GM23248 (cell line): ENCODE data around the gene DDR1.

Experiments
- EZH2 ChIP-seq: fragments of 200-600 bp; sonication (generic); IDR thresholded peaks from 2 replicates; pipeline ENCODE4 v1.6.1; 2018; ENCODE audit warnings: antibody characterized with exemption, mild to moderate bottlenecking; ENCODE audit not compliant: insufficient read depth, poor library complexity, severe bottlenecking
- EZH2phosphoT487 ChIP-seq: fragments of 200-600 bp; sonication (generic); IDR thresholded peaks from 2 replicates; pipeline ENCODE4 v1.6.1; 2018; ENCODE audit warnings: antibody characterized with exemption, moderate library complexity, mild to moderate bottlenecking, low read depth; ENCODE audit not compliant: insufficient read depth

DNA sequence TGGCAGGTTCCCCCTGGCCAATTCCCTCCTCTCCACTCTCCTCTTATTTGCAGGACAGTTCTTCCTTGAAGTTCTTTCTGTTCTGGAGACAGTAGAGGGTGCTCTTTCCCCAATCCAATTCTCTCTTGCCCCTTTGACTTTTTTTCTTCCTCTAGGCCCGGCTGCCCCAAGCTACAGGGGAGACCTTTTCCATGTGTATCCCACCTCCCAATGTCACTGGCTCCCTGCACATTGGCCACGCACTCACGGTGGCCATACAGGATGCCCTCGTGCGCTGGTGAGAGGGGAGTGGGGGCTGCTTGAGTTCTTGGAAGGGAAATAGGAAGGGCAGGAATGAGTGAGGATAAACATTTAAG, 31.2 kb downstream of the DDR1 start:
- TF ChIP-seq EZH2, result no peak
- no peak for TF ChIP-seq EZH2phosphoT487
